HEK293T (cell line): ENCODE measurements around the gene LRRC8B.

ENCODE experiments used
- BHLHE40 ChIP-seq: fragments of 450-650 bp; IDR thresholded peaks from 2 replicates; pipeline ENCODE4 v1.6.1; 2016; ENCODE audit warnings: mild to moderate bottlenecking, moderate library complexity, borderline replicate concordance
- ELF4 ChIP-seq: fragments of 450-650 bp; IDR thresholded peaks from 2 replicates; pipeline ENCODE4 v1.6.1; 2017; ENCODE audit warnings: antibody characterized with exemption
- FOXM1 ChIP-seq: fragments of 450-650 bp; IDR thresholded peaks from 2 replicates; pipeline ENCODE4 v1.6.1; 2017; ENCODE audit warnings: mild to moderate bottlenecking, borderline replicate concordance
- HDGF ChIP-seq: fragments of 450-650 bp; IDR thresholded peaks from 2 replicates; pipeline ENCODE4 v1.6.1; 2017; ENCODE audit warnings: antibody characterized with exemption, borderline replicate concordance
- NFRKB ChIP-seq: fragments of 450-650 bp; IDR thresholded peaks from 2 replicates; pipeline ENCODE4 v1.6.1; 2016; ENCODE audit warnings: mild to moderate bottlenecking, moderate library complexity
- SP1 ChIP-seq: fragments of 450-650 bp; IDR thresholded peaks from 2 replicates; pipeline ENCODE4 v1.6.1; 2017
- TARDBP ChIP-seq: fragments of 450-650 bp; IDR thresholded peaks from 2 replicates; pipeline ENCODE4 v1.6.1; 2016

DNA sequence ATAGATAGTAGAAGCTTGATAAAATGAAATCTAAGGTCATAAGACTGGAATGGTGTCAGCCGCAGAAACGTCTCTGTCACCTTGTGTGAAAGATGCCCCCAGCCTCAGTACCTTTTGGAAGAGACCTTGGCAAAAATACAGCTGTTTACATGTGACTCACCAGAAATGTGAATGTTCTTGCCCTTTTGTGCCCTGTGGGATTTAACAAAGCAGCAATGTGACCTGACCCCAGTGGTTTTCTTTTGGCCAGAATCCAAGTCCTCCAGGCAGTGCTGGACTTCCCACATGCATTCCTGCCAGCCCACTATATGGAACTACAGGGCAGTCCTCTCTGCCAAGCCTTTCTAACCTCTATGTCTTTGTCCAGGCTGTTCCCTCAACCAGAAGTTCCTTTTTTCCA lies 81.1 kb downstream of the LRRC8B start:
- TF ChIP-seq HDGF (no peak), ELF4 (no peak), FOXM1 (no peak), BHLHE40 (no peak), TARDBP (no peak), NFRKB (no peak), SP1 (no peak)
